ENCODE results near the gene TGIF2LX. TPM values are rescaled to one million over a fixed set of nuclear protein-coding genes. Genes with fewer than 3 reads are reported as not detected.
"Not testable (repeated sequence)": the region's sequence is repeated elsewhere in the genome, so short reads cannot be mapped to it uniquely, and the experiment has no call there.

Gene TGIF2LX
- not detected in 2 replicates for total RNA-seq

- not testable (repeated sequence) for DNase-seq (ENCODE audit: low read depth); H3K27me3 ChIP-seq (ENCODE audit: control insufficient read depth, insufficient read depth, low read length); H3K36me3 ChIP-seq (ENCODE audit: control insufficient read depth, insufficient read depth, low read length); H3K4me3 ChIP-seq (ENCODE audit: low read depth, low read length)
Observed at GRCh38 chrX:89921665-89922064, at the start of gene TGIF2LX. TSS of gene TGIF2LX (plus strand) at chrX:89921908. CDS start at chrX:89922086, 178 bp downstream.

GRCh38 chrX:89922338-89922934 lies 728 bp downstream of the TGIF2LX start:
- H3K4me3 ChIP-seq (ENCODE audit: low read depth, low read length); DNase-seq (ENCODE audit: low read depth); H3K27me3 ChIP-seq (ENCODE audit: control insufficient read depth, insufficient read depth, low read length); H3K36me3 ChIP-seq (ENCODE audit: control insufficient read depth, insufficient read depth, low read length): not testable (repeated sequence)

GRCh38 chrX:89943077-89943476 lies 21.4 kb downstream of the TGIF2LX start:
- DNase-seq (ENCODE audit: low read depth); H3K36me3 ChIP-seq (ENCODE audit: control insufficient read depth, insufficient read depth, low read length); H3K27me3 ChIP-seq (ENCODE audit: control insufficient read depth, insufficient read depth, low read length); H3K4me3 ChIP-seq (ENCODE audit: low read depth, low read length): not testable (repeated sequence)

GRCh38 chrX:89965588-89965987 lies 43.9 kb downstream of the TGIF2LX start:
- H3K36me3 ChIP-seq (ENCODE audit: control insufficient read depth, insufficient read depth, low read length); H3K4me3 ChIP-seq (ENCODE audit: low read depth, low read length); H3K27me3 ChIP-seq (ENCODE audit: control insufficient read depth, insufficient read depth, low read length); DNase-seq (ENCODE audit: low read depth): not testable (repeated sequence)

Measured in kidney epithelial cell (primary cell).